Caki2 (cell line): Measurements from ENCODE around the gene CTIF. TPM values are rescaled to one million over a fixed set of nuclear protein-coding genes. Genes with fewer than 3 reads are reported as not detected.

Source experiments
- DNase-seq: peaks from one replicate; pipeline ENCODE4 v3.0.0-alpha.2; 2015; ENCODE audit warnings: low read depth
- in situ Hi-C: cut with HindIII; loops from 2 replicates; pipeline ENCODE4 v1.10.0; 2016; ENCODE audit warnings: low sequenced_read_pairs, low pct_unique_long_range_greater_than_20kb, mixed read lengths
- total RNA-seq: library from RNA; depleted of rRNA; stranded (reverse); fragments of >200 nt; shearing (Covaris generic); gene quantifications from 2 replicates; pipeline ENCODE4 v1.2.3, GENCODE V29; 2014; ENCODE audit warnings: low replicate concordance

The CTIF gene
- total RNA-seq, 1 experiment from 2014 or later, result 3.7 TPM

DNA sequence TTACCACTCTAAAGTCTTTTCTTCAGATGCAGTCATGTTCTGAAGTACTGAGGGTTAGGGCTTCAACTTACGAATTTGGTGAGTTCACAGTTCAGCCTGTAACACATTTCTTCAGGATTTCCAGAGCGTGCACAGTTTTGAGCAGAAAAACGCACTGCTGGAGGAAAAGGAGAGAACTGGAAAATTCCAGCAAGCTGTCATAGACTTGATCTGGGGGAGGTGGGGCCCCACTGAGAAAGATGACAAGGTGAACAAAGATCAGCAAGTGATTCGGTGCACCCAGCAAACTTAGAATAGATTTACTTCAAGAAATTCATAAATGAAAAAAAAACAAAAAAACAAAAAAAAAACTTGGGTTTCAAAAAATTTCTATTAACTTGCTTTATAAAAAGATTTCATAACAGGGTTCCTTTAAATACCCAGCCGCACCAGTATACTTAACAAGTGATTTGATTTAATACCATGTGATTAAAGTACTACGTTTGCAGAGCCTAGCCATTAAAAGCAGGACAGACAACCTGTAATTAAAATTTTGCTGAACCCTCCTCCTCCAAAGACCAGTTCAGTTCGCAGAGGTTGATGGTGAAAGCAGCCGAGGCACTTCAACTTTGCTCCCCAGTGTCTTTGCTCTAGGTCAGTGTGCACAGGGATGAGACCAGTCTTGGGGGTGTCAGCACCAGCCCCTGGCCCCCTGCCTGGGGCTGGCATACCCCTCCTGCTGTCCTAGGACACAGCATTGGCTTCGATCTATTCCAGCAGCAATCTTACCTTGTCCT lies 30.5 kb downstream of the CTIF start:
- in situ Hi-C loops, result no loop called here
- DNase-seq, result no peak

DNA sequence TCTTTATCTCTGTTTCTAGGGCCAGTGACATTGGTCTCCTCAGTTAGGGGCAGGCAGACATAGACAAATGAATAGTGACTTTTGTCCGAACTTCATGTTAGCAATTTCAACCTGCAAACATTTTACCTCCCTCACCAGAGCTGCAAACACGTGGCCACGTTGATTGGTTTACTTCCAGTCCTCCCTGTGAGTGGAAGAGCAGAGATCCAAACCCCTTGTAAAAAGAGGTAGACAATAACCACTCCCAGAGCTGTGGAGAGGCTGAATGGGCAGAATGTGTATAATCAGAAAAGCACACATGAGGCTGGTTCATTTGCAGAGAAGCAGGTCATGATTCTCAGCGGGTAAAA lies 31.1 kb downstream of the CTIF start:
- no peak for DNase-seq
- in situ Hi-C loops, result no loop called here

DNA sequence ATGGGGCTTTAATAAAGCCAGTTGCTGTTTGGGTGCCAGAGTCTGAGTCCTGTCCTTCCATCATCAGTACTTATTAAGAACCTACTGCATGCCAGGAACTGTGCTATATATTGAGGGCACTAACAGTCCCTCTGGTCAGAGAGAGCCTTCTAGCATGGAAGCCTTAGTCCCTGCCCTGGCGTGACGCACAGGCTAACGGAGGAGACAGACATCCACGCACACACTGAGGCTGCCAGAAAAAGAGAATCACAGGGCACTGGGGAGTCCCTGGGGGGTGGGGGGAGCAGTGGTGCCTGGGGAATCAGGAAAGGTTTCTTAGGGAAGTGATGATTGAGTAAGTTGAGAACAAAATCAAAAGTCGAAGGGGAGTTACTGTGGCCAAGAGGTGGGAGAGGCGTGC lies 31.5 kb downstream of the CTIF start:
- in situ Hi-C loops, result no loop called here

DNA sequence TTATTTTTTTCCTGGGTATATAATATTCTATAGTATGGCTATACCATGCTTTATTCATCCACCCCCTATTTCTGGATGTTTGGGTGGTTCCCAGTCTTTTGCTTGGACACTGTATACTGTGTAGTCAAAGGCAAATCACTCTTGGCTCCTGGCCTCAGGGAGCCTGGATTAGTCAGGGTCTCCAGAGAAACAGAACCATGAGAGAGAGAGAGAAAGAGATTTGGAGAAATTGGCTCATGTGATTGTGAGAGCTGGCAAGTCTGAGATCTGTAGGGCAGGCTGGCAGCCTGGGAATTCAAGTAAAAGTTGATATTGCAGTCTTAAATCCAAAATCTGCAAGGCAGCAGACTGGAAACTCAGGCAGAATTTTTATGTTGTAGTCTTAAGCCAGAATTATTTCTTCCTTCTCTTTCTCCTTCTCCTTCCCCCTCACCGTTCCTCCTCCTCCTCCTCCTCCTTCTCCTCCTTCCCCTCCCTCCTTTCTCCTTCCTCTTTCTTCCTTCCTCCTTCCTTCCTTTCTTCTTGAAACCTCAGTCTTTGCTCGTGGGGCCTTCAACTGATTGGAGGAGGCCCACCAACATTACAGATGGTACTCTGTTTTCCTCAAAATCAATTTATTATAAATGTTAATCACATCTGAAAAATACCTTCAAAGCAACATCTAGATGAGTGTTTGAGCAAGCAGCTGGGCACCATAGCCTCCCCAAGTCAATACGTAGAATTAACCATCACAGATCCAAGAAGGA lies 33.0 kb downstream of the CTIF start:
- no peak for DNase-seq
- in situ Hi-C loops, result no loop called here

More for the DNA sequence above, 31.5 kb downstream of the CTIF start:
- no peak for DNase-seq

DNA sequence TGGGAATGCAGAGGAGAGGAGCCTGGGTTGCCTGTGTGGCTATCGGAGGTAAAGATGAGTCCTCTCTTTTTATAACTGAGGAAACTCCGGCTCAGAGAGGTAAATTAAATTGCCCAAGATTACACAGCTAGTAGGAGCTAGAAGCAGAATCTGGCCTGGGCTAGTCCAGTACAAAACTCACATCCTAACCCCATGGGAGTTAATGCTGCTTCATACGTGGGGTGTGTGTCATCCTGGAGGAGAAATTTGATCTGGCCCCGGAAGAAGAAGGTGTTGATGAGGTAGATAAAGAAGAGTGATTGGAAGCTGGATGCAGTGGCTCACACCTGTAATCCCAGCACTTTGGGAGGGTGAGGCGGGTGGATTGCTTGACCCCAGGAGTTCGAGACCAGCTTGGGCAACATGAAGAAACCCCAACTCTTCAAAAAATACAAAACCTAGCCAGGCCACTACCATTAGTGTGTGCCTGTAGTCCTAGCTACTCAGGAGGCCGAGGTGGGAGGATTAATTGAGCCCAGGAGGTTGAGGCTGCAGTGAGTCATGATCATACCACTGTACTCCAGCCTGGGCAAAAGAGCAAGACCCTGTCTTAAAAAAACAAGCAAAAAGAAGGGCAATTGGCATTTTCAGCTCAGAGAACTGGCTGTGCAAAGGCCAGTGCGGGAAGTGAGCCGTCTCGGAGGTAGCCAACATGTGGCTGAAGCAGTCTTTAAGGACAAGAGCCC lies 33.7 kb downstream of the CTIF start:
- in situ Hi-C loops, result no loop called here
- no peak for DNase-seq

DNA sequence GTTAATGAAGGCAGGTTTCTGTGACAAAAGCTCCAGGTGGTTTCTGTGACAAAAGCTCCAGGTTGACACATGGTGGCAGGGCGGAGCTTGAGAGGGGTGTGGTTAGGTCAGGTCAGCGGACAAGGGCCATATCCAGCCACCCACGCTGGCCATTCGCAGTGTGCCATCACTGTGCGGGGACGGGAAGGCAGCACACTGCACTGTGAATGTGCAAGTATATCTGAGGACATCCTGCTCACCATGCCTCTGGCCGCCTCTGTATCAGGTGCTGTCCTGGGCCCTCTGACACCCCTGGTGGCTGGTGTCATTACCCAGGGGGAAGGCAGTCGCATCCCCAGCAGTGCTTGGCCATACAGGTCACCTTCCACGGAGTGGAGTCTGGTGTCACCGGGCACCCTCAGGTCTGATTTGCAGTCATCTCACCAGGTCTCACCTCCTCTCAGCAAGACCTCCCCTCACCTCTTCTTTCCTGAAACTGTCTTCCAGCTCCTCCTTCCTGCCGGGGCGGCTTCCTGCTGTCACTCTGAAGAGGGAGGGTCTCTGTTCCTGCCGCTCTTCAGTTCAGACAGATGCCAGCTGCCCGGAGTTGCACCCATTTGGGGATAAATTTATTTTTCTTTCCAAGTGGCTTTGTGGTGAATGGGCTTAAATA lies 34.9 kb downstream of the CTIF start:
- in situ Hi-C loops, result no loop called here
- DNase-seq, result no peak

DNA sequence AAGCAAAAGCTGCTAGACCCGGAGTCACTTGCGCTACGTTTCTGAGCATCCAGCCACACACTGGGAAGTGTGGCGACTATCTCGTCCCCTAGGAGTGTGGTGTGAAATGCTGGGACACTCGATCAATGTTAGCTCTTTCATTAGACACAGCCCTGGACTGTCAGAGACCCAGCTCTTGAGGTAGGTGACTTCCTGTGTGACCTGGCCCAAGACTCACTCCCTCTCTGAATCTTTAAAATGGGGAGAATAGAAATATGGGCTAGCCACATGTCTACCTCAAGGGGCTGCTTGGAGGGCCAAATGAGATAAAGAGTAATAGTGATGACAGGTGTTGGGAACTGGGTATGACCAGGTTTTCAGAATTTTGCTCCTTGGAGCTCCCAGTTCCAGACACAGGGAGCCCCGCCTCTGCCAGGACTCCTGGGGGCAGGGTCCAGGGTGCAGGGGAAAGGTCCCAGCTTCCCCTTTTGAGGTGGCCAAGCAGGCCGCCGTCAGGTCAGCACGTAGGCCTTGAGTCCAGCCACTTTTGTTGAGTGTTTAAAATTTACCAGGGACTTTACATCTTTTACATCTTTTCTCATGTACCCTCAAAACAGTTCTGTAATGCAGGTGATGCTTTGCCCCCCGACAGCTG lies 36.0 kb downstream of the CTIF start:
- in situ Hi-C loops, result no loop called here
- no peak for DNase-seq

DNA sequence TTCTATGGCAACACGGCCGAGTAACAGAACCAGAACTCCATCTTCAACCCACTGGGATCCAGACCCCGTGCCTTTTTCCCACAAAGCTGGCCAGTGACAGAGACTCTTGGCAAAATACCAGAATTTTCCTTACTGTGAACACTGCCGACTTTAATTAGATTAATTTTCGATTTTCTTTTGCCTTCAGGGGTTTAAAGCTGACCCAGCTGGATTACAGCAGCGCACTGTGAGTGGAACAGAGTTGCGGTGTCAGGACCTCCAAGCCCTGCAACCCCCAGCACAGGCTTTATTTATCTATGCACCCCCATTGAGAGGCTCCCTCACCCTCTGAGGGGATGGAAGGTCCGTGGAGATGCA lies 36.4 kb downstream of the CTIF start:
- in situ Hi-C loops, result no loop called here
- no peak for DNase-seq

DNA sequence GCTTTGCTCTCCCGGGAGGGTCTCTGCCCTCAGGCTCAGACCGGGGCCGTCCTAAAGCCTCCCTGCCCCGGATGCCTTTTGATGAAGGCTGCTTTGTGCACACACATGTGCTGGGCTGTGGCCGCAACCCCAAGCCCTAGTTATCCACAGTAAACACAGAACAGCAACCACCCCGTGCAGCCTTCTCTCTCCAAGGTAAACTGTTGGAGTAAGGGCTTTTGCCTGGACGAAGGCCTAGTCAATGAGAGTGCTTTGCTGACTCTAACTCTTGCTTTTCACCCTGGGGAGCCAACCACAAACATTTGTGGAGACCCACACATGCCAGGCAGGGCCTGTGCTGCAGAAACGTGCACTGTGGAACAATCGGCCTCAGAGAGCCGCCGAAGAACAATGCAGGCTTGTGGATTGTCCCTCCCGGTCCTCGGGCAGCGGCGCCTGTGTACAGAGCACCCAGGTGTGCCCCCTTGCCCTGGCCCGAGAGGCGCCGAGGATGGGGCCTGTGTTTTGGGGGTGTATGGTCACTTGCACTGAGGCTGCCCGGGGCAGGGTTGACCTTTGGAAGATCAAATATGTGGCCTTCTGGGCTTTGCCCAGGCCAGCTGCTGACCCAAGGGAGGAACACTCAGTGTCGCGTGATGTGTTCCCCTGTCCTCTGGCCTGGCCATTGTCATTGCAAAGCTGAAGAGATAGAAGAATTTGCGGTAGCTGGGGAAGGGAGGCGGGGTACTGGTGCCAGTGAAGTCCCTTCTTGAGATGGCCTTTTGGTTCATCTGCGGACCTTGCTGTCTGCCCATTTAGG lies 37.0 kb downstream of the CTIF start:
- in situ Hi-C loops, result no loop called here
- no peak for DNase-seq

DNA sequence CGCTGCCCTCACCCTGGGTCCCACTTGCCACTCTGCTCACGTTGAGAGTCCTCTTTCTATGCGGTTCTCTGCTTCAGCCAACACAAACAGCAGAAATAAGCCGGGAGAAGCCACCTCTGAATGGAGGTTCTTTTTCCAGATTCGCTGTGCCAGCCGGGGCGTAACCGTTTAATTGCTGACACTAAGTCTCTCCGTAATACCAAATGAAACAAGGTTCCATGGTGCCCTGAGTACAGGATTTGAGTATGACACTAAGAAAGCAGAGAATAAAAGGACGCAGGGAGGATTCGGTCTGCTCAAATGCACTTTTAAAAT lies 37.6 kb downstream of the CTIF start:
- in situ Hi-C loops, result no loop called here
- no peak for DNase-seq

DNA sequence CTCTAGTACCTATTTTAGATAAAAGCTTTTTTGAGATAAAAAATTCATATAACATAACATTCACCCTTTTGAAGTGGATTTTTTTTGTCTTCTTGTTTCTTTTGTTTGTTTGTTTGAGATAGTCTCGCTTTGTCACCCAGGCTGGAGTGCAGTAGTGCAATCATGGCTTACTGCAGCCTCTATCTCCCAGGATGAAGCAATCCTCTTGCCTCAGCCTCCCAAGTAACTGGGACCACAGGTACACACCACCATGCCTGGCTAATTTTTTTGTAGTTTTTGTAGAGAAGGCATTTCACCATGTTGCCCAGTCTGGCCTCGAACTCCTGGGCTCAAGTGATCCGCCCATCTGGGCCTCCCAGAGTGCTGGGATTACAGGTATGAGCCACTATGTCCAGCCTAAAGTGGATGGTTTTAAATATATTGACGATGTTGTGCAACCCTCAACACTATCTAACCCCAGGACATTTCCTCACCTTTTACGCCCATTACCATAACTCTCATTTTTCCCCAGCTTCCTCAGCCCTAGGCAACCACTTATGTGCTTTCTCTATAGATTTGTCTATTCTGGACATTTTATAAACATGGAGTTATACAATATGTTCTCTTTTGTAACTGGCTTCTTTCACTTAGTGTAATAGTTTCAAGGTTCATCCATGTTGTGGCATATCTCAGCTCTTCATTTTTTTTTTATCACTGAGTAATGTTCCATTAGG lies 38.8 kb downstream of the CTIF start:
- in situ Hi-C loops, result no loop called here
- DNase-seq, result no peak

DNA sequence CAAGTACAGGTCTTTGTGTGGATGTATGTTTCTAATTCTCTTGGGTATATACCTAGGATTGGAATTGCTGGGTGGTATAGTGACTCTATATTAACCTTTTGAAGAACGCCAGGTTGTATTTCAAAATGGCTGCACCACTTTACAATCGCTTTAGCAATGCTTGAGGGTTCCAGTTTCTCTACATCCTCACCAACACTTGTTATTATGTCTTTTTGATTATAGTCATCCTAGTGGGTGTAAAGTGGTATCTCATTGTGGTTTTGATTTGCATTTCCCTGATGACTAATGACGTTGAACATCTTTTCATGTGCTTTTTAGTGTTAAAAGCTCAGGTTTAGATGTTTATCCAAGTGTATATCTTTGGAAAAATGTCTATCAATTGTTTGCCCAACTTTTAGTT lies 39.5 kb downstream of the CTIF start:
- in situ Hi-C loops, result no loop called here
- no peak for DNase-seq

DNA sequence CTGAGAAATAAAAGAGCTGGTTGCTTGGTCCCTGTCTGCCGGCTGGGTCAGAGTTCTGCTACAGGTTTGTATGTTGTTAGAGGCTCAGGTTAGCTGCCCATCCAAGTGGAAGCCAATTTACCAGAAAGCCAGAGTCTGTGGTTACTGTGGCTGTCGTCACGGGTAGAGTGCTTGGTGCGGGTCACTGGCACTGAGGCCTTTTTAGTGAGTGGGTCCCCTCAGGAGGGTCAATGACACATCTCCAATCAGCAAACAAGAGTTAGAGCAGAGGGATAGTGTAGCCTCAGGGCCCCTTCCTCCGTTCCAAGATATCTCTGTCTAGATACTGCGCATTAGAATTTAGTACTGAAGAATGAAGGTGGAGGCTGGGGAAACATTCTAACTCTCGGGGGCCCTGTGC lies 41.2 kb downstream of the CTIF start:
- DNase-seq, result no peak
- in situ Hi-C loops, result no loop called here

DNA sequence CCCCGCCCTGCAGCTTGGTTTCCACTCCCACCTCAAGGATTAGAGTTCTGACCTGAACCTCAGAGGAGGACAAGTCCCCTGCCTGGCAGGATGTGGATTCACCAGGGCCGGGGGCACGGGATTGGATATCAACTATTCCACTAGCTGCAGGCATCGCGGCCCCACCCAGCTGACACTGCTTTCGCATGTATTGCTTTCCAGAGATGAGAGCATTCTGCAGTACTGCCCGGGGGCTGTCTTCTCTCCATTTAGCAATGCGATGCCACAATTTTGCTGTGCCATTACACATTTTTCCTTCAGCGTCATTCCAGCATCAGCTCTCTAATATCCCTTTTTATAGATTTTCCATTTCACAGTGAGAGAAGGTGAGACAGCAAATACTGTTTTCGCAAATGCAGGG lies 42.0 kb downstream of the CTIF start:
- in situ Hi-C loops, result no loop called here
- no peak for DNase-seq

DNA sequence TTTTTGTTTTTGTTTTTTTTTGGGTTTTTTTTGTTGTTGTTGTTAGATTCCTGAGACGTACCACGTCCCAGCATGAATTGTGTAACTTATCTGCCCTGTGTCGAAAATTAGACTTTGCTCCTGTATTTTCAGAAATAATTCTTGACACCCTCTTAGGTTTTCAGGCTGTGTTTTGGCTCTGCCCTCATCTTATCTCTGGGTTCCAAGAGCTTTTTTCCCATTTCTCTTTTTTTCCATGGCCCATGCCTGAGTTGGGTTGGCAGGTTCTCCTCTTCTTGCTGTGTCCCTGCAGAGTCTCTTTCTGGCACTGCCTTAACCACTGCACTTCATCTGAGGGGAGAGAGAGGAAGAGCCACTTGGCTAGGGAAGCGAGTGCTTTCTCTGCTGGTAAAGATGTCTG lies 42.4 kb downstream of the CTIF start:
- in situ Hi-C loops, result no loop called here
- no peak for DNase-seq

DNA sequence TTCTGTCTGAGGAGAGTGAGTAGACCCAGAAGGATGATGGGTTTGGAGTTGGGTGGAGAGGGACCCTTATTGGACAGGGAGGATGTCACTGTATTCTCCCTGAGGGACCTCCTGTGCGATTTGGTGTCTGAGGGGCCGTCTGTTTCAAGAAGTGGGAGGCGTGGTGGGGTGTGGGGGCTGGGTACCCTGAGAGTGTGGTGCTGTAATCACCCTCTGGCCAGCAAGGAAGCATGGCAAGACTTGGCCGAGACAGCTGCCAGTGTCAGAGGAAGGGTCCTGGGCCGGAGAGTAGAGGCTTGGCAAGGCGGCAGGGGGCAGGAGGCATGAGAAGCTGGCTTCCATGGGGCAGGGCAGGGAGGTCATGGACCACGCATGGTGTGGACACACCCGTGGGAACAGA lies 43.1 kb downstream of the CTIF start:
- DNase-seq, result no peak
- in situ Hi-C loops, result no loop called here

DNA sequence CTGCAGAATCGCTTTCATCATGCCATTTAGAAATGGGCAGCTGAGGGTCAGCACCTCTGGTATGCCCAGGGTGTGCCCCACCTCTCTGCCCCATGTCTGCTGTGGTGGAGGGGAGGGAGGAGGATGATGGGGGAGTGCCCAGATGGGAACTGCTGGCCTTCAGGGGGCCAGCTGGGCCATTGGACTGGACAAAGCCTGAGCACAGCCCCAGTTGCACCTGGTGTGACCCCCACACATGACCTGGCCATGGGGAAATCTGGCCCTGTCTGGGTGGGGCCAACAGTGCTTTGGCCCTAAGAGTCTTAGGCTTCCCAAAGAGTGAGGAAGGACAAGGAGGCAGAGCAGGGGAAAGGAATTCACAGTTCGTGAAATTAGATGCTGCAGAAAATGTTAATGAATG lies 44.1 kb downstream of the CTIF start:
- in situ Hi-C loops, result no loop called here
- DNase-seq, result no peak
